Measurements from ENCODE around the gene GUCY1A1.
"Not testable (repeated sequence)": the region's sequence is repeated elsewhere in the genome, so short reads cannot be mapped to it uniquely, and the experiment has no call there.

GUCY1A1 gene

DNA sequence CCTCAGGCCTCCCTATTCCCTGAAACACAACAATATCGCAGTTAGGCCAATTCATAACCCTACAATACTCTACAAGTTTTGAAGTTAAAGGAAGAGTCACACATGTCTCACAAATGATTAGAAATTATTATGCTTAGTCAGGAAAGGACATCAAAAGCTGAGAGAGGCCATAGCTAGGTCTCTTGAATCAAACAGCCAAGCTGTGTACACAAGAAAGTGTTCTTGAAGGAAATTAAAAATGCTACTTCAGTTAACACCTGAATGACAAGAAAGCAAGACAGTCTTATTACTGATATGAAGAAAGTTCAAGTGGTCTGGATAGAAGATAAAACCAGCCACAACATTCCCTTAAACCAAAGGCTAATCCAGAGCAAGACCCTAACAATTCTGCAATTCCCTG lies 23.6 kb upstream of the GUCY1A1 start:
- TF ChIP-seq, protein P1, sequence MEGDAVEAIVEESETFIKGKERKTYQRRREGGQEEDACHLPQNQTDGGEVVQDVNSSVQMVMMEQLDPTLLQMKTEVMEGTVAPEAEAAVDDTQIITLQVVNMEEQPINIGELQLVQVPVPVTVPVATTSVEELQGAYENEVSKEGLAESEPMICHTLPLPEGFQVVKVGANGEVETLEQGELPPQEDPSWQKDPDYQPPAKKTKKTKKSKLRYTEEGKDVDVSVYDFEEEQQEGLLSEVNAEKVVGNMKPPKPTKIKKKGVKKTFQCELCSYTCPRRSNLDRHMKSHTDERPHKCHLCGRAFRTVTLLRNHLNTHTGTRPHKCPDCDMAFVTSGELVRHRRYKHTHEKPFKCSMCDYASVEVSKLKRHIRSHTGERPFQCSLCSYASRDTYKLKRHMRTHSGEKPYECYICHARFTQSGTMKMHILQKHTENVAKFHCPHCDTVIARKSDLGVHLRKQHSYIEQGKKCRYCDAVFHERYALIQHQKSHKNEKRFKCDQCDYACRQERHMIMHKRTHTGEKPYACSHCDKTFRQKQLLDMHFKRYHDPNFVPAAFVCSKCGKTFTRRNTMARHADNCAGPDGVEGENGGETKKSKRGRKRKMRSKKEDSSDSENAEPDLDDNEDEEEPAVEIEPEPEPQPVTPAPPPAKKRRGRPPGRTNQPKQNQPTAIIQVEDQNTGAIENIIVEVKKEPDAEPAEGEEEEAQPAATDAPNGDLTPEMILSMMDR (IDR thresholded peaks at IDR 0.05) = no peak
- DNase-seq (ENCODE audit: low spot score) = no peak
- Histone ChIP-seq H3K4me3 (no peak overlapping the region), H3K27ac (no peak overlapping the region)

DNA sequence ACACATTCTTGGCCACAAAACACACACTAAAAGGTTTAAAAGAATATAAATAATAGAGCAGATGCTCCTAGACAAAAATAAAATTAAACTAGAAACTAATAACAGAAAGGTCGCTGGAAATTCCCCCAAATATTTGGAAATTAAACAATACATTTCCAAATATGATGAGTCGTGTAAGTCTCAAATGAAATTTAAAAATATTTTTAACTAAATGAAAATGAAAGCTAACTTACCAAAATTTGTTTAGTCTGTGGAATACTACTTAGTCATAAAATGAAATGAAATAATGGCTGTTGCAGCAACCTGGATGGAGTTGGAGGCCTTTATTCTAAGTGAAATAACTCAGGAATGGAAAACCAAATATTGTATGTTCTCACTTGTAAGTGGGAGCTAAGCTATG lies 20.6 kb upstream of the GUCY1A1 start:
- TF ChIP-seq, protein P1 (IDR thresholded peaks at IDR 0.05) = no peak
- H3K27ac ChIP-seq = no peak overlapping the region
- no peak for DNase-seq (ENCODE audit: low spot score)
- H3K4me3 ChIP-seq = no peak overlapping the region

- H3K27ac ChIP-seq; DNase-seq (ENCODE audit: low spot score): not testable (repeated sequence)
Measured at GRCh38 chr4:155650785-155651184, 15.9 kb upstream of the GUCY1A1 start.

GRCh38 chr4:155653052-155653451 lies 13.6 kb upstream of the GUCY1A1 start:
- TF ChIP-seq, protein P1 (IDR thresholded peaks at IDR 0.05) = no peak
- no peak for DNase-seq (ENCODE audit: low spot score)
- Histone ChIP-seq H3K27ac (no peak overlapping the region), H3K4me3 (no peak overlapping the region)

More at GRCh38 chr4:155650785-155651184, 15.9 kb upstream of the GUCY1A1 start:
- H3K4me3 ChIP-seq = not testable (repeated sequence)

GRCh38 chr4:155656025-155656424 lies 10.6 kb upstream of the GUCY1A1 start:
- no peak for DNase-seq (ENCODE audit: low spot score)
- Histone ChIP-seq H3K4me3 (no peak overlapping the region), H3K27ac (no peak overlapping the region)
- TF ChIP-seq, protein P1 (IDR thresholded peaks at IDR 0.05) = no peak

GRCh38 chr4:155657169-155657568 lies 9.5 kb upstream of the GUCY1A1 start:
- Histone ChIP-seq H3K4me3 (no peak overlapping the region), H3K27ac (no peak overlapping the region)
- TF ChIP-seq, protein P1 (IDR thresholded peaks at IDR 0.05) = no peak
- DNase-seq (ENCODE audit: low spot score) = no peak

DNA sequence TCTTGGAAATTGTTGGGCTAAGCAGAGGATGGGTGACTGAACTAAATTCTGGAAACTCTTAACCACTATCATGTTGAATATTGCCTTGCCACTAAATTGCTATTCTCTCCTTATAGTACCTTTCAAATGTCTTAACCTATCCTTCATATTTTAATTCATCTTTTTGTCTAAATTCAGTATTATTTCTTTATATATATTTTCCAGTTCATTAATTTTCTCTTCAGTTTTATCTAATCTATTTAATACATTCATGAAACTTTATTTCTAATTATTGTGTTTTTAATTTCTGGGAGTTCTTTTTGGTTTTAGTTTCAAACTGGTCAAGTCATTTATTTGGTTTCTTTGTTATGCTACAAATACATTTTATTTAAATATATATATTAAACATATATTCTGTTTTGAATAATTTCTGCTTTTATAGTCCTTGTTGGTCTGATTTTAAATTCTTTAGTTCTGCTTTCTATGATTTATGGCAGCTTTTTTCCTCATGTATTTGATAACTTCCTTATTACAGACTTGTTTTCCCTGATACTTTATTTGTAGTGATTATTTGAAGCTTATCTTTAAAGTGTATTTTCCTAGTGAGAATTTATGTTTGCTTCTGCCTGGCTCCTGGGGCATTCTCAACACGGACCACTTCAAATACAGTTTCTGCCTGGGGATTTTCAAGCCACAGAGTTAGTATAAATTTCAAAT lies 8.5 kb upstream of the GUCY1A1 start:
- TF ChIP-seq, protein P1 (IDR thresholded peaks at IDR 0.05) = no peak
- Histone ChIP-seq H3K4me3 (no peak overlapping the region), H3K27ac (no peak overlapping the region)
- no peak for DNase-seq (ENCODE audit: low spot score)
